GM19468 (cell line): ENCODE data around the gene THAP5.

Experiments used
- ATAC-seq: cut with Tn5 transposase; IDR thresholded peaks from one replicate; pipeline ENCODE4 v1.9.1; 2021; ENCODE audit warnings: mild to moderate bottlenecking, moderate library complexity, moderate number of reproducible peaks; ENCODE audit not compliant: unreplicated experiment; ENCODE audit errors: extremely low read depth

THAP5 gene, protein sequence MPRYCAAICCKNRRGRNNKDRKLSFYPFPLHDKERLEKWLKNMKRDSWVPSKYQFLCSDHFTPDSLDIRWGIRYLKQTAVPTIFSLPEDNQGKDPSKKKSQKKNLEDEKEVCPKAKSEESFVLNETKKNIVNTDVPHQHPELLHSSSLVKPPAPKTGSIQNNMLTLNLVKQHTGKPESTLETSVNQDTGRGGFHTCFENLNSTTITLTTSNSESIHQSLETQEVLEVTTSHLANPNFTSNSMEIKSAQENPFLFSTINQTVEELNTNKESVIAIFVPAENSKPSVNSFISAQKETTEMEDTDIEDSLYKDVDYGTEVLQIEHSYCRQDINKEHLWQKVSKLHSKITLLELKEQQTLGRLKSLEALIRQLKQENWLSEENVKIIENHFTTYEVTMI

DNA sequence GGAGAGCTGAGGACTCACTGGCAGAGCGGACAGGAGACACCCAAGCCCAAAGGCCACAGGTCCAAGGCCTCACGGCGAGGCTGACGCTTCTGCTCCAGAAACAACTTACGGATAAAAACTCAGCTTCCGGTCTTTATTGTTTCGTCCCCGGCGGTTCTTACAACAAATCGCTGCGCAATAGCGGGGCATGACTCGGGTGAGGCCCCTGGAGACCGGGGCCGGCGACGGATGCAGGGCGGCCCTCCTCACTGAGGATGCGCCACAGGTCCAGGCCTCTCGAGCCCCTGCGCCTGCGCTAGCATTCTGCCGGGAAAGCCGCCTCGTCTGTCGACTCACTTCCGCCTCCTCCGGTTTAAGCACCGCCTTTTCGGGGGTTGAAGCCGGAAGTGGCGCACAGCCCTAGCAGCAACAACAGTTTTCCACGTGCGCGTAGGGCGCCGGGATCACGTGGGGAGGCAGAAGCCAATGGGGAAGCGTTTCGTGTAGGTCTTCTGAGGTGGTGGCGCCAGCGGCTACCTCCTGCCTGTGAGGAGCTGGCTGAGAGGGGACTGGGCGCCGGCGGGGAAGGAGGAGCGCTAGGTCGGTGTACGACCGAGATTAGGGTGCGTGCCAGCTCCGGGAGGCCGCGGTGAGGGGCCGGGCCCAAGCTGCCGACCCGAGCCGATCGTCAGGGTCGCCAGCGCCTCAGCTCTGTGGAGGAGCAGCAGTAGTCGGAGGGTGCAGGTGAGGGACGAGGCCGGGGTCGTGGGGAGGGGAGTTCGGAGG lies at the start of gene THAP5, which contains the start of gene DNAJB9:
Gene THAP5 (minus strand): TSS at position 326 of the 765 bp plus-strand sequence. CDS start 137 bp downstream, at position 189.
Gene DNAJB9 (plus strand): TSS at position 494 of the 765 bp plus-strand sequence. CDS start 1,853 bp downstream, outside the sequence.
- ATAC-seq: peak; percentile 96

DNA sequence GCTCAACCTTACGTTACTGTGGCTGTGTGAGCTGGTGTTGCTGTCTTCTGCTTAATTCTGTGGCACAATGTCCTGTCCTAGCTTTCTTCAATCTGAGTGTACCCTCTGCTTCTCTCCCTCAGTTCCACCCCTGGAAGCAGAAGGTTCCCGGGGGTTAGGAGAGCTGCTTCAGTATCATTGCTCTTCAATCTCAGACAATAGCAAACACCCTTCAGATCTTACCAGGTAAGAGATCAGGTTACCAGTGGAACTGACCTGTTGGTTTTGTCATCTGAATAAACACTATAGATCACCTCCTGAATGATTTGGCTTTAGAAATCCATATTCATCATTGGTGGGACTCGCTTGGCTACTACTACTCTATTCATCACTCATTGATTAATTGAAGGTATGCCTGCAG lies 48.5 kb upstream of the THAP5 start:
- ATAC-seq: no peak

DNA sequence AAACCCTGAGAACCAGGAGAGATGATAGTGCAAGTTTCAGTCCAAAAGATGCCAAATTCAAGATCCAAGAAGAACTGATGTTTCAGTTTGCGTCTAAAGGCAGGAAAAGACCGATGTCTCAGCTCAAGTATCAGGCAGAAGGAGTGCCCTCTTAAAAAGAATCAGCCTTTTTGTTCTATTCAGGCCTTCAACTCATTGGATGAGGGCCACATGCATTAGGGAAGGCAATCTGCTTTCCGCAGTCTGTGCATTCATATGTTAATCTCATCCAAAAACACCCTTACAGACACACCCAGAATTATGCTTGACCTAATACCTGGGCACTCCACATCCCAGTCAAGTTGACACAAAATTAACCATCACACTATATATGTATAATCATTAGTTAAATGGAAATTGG lies 45.4 kb upstream of the THAP5 start:
- no peak for ATAC-seq

DNA sequence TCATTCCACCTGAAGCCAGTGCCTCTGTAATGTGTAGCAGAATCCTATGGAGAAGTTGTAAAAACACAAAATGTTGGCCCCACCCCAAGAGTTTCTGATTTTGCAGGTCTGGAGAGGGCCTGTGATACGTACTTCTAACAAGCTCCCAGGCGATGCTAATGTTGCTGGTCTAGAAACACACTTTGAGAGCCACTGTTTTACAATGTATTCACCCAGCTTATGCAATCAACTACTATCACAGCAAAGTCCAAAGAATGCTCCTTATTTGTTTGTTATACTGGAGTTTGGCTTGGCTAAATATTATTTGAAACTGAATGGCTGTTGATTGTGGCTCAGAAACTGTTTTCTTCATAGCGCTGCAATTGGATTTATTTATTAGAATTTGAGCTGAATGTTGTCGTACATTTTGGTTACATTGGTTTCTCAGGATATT lies 44.5 kb upstream of the THAP5 start:
- no peak for ATAC-seq

DNA sequence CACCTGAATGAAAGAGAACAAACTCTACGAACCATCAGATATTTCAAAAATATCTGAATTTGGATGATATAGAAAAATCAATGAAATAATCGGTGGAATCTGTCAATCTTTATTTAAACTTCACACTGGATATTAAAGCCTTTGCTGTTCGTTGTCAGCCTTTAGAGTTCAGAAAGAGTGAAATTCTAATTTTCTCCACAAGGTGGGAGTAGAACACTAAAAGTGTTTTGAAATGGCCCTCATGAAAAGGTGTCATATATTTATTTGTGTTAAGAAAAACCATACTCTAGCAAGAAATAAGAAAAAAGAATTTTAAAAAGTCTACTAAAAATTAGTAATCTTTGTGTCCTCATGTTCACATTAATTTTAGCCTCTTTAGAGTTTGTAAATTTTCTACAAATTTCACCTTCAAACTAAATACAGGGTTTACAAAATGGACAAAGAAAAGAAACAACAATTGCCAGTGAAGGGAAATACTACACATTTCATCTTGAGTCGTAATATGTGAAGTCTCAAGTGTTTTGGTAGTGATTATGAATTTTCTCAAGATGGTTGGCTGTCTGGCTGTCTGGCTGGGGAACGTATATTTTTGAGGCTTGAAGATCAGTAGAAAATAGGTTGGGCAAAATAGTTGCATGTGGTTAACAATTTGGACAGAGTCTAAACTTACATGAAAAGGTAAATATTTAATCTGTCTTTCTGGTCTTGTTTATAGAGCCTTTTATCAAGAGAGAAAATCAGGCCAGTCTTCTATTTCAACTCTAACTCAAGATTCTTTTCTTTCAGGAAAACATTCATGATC lies 43.8 kb upstream of the THAP5 start:
- no peak for ATAC-seq

DNA sequence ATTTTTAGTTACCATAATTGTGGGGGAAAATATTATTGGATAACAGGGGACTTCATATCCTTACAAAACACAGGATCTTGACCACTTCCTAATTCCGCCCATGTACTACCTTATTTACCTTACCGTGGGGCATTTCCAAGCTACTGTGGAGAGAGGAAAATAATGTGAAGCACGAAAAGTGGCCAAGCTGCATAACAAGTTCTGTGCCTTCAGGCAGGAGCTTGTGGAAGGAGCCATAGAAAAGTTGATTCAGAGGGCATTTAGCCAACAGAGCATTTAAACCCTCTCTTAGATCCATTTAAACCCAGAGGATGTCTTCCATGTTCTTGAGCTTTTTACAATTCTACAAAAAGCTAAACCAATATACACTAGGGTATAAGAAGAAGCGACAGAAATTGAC lies 41.8 kb upstream of the THAP5 start:
- no peak for ATAC-seq

DNA sequence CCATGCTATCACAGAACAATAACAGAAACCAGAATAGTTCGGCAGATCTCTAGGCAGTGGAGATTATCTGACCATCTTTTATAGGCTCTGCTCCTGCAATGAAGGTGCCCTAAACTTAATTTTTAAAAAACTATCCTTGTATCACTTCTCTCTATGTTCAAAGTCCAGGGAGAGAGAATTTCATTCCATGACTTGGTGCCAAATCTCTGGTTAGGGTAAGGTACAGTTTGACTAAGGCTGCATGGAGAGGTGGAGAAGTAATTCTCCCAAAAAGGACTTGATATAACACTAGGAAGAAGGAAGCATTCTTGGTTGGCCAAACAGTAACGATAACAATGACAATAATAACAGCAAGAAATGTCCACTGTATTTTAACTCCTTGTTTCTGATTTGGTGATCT lies 40.1 kb upstream of the THAP5 start:
- ATAC-seq: no peak

DNA sequence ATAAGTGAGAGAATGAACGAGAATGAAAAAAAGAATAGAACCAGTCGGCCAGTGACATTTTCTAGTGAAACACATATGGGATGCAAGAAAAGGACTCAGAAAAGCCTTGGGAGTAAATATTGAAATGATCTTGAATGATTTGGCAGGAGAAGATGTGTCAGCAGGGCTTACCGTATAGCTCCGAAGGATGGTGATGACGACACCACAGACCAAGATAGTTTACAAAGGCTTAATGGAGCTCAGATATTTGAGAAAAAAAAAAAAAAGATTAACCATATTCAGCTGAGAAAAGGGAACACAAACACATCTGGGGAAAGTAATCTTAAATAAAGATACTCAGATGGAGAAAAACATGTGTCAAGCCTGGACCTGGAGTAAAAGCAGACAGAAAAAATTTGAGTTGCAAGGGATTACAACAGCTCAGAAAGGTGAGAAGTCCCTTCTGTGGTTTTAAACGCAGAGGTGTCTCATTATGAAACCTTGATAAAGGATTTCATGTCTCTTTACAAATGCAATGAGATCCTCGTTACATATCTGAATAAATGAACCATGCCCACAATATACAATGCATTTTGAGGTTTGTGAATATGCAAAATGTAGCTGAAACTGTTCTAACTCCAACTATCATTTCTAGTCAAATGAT lies 36.2 kb upstream of the THAP5 start:
- no peak for ATAC-seq

DNA sequence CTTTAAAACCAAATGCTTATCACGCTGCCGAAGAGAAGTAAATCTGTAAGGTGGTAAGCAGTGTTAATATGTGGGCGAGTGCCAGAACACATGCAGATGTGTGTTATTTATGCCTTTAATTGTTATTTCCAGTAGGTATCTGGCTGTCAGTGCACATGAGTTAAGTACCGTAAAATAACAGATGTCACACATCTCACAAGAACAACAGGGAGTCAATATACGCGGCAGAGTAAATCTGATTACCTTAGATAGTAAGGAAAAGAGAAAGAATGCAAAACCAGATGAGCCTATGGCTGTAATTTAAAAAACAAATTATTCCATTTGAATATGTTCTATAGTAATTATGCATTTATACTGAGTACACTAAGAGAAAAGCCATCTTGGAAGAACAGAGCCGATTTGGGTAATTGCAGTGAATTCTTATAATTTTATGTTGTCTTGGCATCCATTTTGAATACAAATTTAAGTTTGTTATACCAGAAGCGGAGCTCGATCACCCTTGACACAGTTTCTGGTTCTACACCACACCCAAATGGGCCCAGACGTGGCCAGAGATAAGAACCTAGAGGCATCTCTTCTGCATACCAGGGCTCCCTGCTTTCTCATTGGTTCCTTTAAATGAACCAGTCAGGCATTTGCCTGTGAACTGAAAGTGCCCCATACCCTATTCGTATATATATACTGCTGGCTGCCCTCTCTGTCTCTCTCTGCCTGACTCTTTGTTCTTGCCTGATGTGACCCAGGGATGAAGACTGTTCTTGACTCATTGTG lies 35.0 kb upstream of the THAP5 start:
- ATAC-seq: no peak

DNA sequence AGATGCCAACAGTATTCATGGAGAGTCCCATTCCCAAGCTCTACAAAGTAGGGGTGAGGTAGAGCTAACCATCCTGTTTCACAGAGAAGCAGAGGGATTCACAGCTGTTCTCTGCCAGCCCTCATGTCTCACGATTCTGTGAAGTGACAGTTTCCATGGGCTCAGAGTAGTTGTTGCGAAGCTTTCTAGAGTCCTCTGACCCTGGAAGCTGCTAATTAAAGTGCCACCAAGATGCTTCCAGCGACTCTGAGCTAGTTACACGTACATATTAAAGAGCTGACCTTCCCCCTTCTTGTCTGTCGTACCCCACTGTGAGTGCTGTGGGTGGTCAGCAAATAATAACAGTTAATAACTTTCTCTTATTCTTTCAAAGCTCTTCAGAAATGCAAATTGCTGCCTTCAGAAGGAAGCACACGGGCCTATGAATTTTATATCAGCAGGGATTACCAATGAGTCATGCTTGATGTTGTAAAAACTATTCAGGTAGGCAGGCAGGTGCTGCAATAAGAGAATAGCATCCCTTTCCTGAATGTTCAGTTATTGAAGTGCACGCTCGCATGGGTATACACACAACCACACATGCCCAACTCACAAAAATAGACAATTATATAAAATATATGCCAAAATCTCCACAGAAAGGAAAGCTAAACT lies 34.3 kb upstream of the THAP5 start:
- no peak for ATAC-seq

DNA sequence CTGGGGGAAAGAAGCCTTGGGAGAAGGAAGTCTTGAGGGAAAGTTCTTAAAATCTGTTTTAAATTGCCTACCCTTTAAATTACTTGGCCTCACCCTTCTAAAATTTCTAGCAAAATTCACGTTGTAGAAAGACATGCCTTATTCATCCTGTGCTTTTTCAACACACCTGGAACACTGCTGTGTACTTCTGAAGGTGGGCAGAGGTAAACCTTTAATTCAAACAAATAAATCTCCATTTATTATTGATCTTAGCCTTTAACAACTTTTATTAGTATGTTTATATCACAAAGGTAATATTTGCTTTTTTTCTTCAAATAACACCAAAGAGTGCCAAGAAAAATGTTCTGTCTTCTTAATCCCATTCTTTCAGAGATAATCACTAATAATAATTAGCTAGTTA lies 30.9 kb upstream of the THAP5 start:
- ATAC-seq: no peak

DNA sequence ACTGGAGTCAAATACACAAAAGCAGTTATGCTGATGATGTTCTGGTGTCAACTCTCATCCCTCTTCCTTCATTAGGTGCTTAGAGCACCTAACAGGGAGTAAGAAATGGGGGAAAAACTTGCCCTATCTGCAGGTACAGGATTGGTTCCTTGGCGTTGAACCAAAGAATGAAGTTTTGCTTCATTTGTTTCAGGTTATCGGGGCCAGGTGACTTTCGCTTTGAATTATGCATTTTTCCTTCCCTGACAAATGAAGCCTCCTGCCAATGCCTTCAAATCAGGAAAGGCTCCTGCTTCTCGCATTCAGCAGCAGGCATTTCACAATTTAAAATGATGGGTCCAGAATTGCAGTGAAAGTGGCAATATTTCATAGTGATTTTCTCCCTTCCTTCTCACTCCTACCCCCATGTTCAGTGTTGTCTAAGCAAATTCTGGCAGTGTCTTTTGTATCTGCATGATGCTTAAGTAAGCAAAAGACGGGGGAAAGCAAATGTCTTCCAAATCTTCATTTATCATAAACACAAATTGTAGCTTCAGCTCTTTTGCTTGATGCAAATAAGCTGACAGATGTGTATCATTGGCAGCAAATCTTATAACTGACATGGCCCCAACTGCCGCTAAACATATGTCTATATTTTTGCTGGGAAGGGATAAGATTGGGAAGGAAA lies 29.5 kb upstream of the THAP5 start:
- no peak for ATAC-seq

DNA sequence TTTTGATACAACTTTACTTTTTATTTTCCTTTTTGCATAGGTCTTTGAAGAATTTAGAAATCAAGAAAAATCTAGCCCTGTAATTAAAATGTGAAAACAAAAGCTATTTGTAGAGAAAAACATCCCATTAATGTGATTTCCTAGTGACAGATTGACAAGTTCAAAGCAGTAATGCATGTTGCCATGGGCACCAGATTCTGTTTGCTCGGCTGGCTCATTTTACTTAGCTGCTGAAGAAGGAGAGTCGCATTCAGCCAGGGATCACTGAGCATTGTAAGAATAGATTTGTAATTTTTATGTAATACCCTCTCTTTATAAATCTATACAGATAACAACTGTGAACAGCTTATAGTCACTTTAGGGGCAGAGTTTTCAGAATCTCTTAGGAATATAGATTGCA lies 28.6 kb upstream of the THAP5 start:
- ATAC-seq: no peak

DNA sequence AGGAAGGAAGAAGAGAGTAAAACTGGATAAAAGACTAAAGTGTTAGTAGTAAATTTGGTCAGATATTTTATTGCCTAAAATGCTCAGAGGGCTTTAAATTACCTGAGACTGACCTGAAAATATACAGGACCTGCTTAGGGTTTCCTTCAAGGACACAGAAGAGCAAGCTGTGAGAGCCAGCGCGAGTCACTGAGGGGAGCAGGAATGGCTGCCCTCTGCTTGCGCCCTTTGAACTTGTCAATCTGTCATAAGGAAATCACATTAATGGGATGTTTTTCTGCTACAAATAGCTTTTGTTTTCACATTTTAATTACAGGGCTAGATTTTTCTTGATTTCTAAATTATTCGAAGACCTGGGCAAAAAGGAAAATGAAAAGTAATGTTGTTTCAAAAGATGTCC lies 27.1 kb upstream of the THAP5 start:
- no peak for ATAC-seq

DNA sequence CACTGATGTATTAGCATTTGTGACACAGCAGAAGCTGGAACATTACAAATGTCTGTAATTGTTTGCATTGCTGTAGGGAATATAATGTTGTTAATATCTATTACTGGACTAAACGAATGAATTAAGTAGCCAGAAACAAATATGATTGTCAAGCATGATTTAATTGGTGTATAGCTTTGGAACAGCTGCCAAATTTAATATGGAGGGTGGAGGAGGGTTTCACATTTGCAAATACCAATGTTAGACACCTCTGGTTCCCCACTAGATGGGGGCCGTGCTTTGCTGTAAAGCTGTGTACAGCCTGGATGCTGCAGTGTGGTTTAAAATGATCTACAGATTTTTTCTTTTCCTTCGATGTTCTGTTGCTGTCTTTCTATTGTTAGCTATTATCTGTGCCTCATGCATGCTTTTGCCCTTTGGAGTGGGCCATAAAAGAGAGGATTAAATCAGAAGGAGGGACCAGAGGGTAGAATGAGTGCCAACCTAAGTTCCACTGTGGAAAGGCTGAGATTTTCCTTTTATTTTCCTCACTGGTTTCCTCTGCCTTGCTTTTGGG lies 23.2 kb upstream of the THAP5 start:
- no peak for ATAC-seq

DNA sequence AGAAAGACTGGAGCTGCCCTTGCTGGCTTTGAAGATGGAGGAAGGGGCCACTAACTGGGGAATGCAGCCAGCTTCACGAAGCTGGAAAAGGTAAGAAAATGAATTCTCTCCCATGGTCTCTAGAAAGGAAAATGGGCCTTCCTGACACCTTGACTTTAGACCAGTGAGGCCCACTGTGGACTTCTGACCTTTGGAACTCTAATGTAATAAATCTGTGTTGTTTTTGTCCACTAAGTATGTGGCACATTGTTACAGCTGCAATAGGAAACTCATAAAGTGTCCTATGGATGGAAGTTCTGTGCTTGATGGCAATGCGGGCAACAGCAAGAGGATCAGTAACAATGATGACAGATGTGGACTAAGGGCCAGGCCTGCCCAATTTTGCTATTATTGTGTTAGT lies 21.1 kb upstream of the THAP5 start:
- ATAC-seq: no peak

DNA sequence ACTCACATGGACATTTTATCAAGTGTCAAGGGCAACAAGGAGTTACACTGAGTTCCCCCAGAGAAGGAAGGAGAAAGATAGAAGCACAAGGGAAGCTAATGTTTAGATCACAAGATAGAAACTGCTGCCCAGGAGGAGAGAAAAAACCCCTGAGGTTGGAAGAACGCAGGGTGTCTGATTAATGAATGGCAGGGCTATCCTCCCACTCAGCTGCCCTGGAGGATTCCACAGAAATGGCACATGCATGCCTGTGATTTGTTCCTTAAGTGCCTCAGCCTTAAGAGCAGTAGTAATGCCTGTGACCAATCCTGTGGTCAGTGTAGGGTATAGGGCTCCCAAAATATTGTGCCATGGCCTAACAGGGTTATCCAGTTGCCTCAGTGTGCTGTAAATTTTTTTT lies 20.4 kb upstream of the THAP5 start:
- ATAC-seq: no peak

DNA sequence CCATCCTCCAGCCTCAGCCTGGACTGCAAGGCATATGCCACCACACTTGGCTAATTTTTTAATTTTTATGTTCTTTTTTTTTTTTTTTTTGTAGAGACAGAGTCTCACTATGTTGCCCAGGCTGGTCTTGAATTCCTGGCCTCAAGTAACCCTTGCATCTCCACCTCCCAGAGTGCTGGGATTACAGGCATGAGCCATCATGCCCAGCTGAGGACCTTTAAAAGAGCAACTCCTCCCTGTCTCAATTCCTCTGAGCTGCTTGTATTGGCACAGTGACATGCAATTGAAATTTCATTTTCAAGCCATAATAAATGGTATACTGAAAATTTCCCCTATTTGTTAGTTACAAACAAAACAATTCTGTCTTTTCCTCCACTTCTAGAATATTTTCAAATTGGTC lies 19.7 kb upstream of the THAP5 start:
- ATAC-seq: no peak
